Subcutaneous abdominal adipose tissue (tissue), 5 donors: ENCODE results near the gene PITHD1.
"Not testable (repeated sequence)": the region's sequence is repeated elsewhere in the genome, so short reads cannot be mapped to it uniquely, and the experiment has no call there.

Experiments
- H3K27ac ChIP-seq: one replicate; pipeline ENCODE4 v1.7.0; 2013; ENCODE audit warnings: low read depth, mild to moderate bottlenecking, inconsistent platforms, low read length, moderate library complexity
- H3K27me3 ChIP-seq, 5 donors: one replicate each; pipeline ENCODE4 v1.7.0; 2013; ENCODE audit warnings: low read length in 5 of 5, inconsistent platforms in 1 of 5; ENCODE audit not compliant: control insufficient read depth in 5 of 5, insufficient read depth in 4 of 5
- H3K36me3 ChIP-seq, 5 donors: one replicate each; pipeline ENCODE4 v1.7.0; 2013; ENCODE audit warnings: low read length in 5 of 5; ENCODE audit not compliant: control insufficient read depth in 5 of 5, insufficient read depth in 5 of 5
- H3K4me1 ChIP-seq, 5 donors: one replicate each; pipeline ENCODE4 v1.7.0; 2013; ENCODE audit warnings: low read length in 5 of 5, mild to moderate bottlenecking in 3 of 5, moderate library complexity in 1 of 5; ENCODE audit not compliant: control insufficient read depth in 5 of 5, insufficient read depth in 5 of 5
- H3K4me3 ChIP-seq, 5 donors: one replicate each; pipeline ENCODE4 v1.7.0; 2013; ENCODE audit warnings: low read length in 5 of 5, low read depth in 1 of 5
- H3K9ac ChIP-seq, 5 donors: one replicate each; pipeline ENCODE4 v1.7.0; 2013; ENCODE audit warnings: low read length in 5 of 5, mild to moderate bottlenecking in 4 of 5, moderate library complexity in 3 of 5
- H3K9me3 ChIP-seq, 5 donors: one replicate each; pipeline ENCODE4 v1.7.0; 2013; ENCODE audit warnings: low read length in 5 of 5; ENCODE audit not compliant: control insufficient read depth in 5 of 5
- donor health status: healthy.
- donor health status: healthy.
- donor health status: healthy.
- donor health status: healthy.
- donor health status: healthy.

The PITHD1 gene

DNA sequence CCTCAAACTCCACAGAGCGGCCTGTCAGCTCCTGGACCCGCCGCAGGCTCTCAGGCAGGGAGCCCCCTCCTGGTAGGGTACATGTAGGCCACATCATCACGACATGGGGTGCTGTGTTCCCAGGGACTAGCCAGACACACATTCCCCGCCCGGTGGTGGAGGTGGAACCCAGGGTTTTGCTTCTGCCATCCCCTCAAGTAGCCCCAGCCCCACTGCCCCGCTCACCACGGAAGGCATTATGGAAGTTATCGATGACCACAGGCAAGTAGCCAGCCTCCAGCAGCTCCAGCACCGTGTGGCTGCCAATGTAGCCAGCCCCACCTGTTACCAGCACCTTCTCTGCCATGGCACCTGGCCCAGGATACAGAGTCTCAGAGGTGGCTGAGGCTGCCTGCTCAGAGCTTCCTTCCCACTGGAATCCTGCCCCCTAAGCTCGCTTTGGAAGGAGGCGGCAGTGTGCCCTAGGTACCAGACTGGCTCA, 20.5 kb downstream of the PITHD1 start:
- no peak overlapping the region for H3K9ac ChIP-seq
- H3K27me3 ChIP-seq: no peaks in the 10 kb centered on the region
- H3K4me3 ChIP-seq: peak overlapping the region in 2 of 5 donors; percentile 73 to 79
- H3K4me1 ChIP-seq: peaks cover 0 to 30% (median 23%) of the 10 kb centered on the region in 5 donors
- peak overlapping the region; percentile 95 for H3K27ac ChIP-seq
- peaks cover 0 to 45% (median 29%) of the 10 kb centered on the region in 5 donors for H3K36me3 ChIP-seq
- no peaks in the 10 kb centered on the region for H3K9me3 ChIP-seq

DNA sequence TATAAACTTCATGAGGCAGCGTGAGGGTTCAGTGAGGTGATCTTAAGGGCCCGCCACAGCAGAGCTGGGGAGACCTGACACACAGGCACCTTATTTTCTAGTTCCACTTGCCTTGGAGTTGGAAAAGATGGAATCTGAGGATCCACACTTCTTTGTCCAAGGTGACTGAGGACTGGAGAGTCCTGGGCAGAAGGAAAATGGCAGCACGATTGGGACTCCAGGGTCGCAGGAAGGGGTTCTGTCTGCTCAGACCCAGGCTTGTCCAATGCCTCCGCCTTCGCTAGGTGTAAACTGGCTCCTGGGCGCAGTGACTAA, 21.0 kb downstream of the PITHD1 start:
- Histone ChIP-seq H3K36me3 (peaks cover 0 to 46% (median 30%) of the 10 kb centered on the region in 5 donors), H3K4me1 (peaks cover 0 to 32% (median 23%) of the 10 kb centered on the region in 5 donors), H3K9me3 (no peaks in the 10 kb centered on the region), H3K27ac (peak overlapping the region; percentile 95), H3K27me3 (no peaks in the 10 kb centered on the region), H3K9ac (peak overlapping the region in 3 of 5 donors; percentile 80 to 90 (median 85)), H3K4me3 (peak overlapping the region in 4 of 5 donors; percentile 73 to 87 (median 80))

DNA sequence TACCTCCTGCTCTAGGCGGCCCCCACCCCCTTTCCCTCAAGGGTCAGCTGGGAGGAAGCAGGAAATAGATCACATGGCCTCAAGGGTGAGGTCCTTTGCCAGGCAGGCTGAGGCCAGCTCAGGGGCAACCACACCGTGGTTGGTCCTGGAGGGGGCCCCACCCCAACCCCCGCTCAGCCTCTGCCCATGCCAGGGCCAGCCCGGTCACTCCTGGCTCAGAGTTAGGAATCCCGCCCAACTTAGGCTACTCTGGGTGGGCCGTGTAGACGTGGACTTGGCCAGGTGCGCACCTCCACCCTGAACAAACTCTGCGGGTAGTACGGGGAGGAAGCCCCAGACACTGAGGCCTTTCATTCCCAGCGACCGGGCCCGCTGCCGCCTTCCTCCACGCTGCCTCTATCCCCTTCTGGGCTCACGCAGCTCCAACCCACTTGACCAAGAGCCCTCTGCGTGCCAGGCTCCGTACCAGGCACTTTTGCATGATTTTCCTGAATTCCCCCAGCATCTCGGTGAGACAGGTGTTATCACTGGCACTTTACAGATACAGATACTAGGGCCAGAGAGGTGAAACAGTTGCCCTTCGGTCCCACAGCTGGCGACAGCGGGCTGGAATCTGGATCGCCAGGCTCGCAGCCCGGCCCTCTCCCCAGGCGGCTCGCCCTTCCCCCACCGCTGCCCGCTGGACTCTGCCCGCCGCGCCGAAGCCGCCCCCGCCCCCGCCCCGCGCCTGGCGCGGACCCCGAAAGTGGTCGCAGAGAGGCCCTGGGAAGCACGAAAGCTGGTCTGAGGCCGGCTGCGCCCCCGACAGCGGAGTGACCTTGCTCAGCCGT, 21.6 kb downstream of the PITHD1 start:
- peak overlapping the region; percentile 5 to 93 (median 85) for H3K9ac ChIP-seq
- H3K36me3 ChIP-seq: peaks cover 0 to 43% (median 27%) of the 10 kb centered on the region in 5 donors
- H3K27me3 ChIP-seq: no peaks in the 10 kb centered on the region
- peaks cover 0 to 36% (median 23%) of the 10 kb centered on the region in 5 donors for H3K4me1 ChIP-seq
- H3K9me3 ChIP-seq: no peaks in the 10 kb centered on the region
- H3K4me3 ChIP-seq: peak overlapping the region; percentile 67 to 87 (median 79)
- peak overlapping the region; percentile 95 for H3K27ac ChIP-seq

DNA sequence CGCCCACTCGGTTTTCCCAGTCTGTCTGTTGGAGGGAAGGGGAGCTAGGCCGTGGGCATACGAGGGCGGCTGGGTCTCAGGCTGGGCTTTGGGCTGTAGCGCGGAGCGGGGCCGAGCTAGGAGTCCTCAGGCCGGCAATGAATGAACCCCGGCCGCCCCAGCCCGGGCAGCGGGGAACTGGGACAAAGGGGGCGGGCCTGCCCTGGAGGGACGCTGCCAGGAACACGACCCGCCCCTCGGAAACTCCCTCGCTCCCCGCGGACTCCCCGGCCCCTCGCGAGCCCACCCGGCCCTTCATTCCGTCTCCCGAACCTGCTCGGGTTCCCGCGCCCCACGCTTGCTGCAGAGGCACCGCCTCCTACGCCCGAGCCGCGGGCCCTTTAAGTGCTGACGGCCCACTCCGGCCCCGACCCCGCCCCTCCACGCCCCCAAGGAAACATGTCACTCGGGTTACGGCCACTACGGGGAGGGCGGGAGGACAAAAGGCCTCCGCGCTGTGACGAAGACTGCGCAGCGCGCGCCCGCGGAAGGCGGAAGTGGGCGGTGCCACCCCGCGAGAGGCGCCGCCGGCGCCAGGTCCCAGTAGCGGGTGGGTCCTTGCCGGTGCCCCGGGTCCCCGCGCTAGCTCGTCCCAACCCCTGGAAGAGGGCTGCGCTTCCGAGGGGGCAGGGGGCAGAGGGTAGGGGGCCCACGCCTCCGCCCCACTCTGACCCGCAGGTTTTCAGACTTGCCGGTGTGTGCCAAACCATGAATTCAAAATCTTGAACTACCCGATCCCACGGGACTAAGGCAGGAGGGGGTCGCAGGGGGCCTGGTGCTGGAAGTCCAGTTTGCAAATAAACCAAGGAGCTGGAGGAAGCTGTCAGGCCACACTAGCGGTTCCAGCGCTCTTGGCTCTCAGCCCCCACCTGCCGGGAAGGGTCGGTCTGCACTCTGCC, 22.5 kb downstream of the PITHD1 start, which contains the start of gene GALE:
TSS of gene GALE (minus strand) at position 355 of the 938 bp plus-strand sequence. CDS start 1,747 bp downstream, outside the sequence.
- Histone ChIP-seq H3K4me1 (peaks cover 0 to 36% (median 23%) of the 10 kb centered on the region in 5 donors), H3K9ac (peak within 1 kb of the TSS; percentile 5 to 93 (median 85)), H3K27ac (peak within 1 kb of the TSS; percentile 95), H3K9me3 (no peaks in the 10 kb centered on the region), H3K27me3 (no peaks in the 10 kb centered on the region), H3K36me3 (peaks cover 0 to 38% (median 28%) of the 10 kb centered on the region in 5 donors), H3K4me3 (peak within 1 kb of the TSS; percentile 79 to 87 (median 82))

DNA sequence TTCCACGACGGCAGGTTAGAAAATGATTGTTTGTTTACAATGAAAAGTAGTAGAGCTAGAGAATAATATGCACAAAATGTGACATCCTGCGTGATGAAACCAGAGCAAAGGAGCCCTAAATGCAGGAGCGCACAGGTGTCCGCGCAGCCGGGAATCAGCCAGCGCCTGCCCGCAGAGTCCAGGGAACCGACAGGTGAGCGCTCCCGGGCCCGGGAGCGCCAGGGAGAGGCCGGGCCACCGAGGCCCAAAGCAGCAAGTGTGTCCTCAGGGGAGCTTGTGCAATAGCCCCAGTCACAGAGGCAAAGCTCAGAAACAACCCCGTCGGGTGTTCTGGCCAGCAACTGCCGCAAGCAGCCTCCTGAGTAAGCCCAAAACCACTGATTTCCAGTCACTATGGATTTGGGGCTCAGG, 23.1 kb downstream of the PITHD1 start:
- peaks cover 0 to 36% (median 23%) of the 10 kb centered on the region in 5 donors for H3K4me1 ChIP-seq
- no peaks in the 10 kb centered on the region for H3K9me3 ChIP-seq
- H3K27ac ChIP-seq: peak overlapping the region; percentile 95
- peak overlapping the region; percentile 79 to 87 (median 82) for H3K4me3 ChIP-seq
- peaks cover 0 to 32% (median 22%) of the 10 kb centered on the region in 5 donors for H3K36me3 ChIP-seq
- H3K9ac ChIP-seq: peak overlapping the region in 4 of 5 donors; percentile 80 to 93 (median 86)
- no peaks in the 10 kb centered on the region for H3K27me3 ChIP-seq

DNA sequence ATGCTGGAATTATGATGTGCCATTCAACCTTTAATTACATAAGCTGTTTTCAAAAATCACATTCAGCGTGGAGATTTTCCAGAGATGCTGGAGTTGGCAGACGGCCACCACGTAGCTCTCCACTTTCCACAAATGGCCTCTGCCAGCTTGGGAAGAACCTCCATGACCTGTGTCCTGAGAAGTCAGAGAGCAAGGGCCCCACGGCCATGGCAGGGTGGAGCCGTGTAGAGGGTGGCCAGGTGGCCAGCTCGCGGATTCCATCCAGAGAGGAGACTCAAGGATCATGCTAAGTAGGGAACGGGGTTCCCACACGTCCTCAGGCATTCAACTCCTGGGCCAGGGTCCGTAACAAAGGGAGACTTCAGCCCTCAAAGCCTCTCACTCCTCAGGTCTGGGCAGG, 23.7 kb downstream of the PITHD1 start:
- peak overlapping the region in 2 of 5 donors; percentile 82 to 93 for H3K9ac ChIP-seq

DNA sequence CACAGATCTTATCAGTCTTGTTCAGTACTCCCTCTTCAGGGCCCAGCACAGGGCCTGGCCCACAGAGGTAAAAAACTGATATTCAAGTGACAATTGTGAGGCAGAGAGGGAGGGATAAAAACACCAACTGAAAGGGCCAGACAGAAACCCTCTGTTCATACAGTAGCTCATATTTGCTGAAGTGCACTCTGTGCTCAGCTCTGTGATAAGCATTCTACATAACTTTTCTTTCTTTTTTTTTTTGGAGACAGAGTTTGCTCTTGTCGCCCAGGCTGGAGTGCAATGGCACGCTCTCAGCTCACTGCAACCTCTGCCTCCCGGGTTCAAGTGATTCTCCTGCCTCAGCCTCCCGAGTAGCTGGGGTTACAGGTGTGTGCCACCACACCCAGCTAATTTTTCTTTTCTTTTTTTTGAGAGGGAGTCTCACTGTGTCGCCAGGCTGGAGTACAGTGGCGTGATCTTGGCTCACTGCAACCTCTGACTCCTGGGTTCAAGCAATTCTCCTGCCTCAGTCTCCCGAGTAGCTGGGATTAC, 24.7 kb downstream of the PITHD1 start:
- not testable (repeated sequence) for H3K27ac ChIP-seq, H3K4me3 ChIP-seq, H3K9ac ChIP-seq, H3K27me3 ChIP-seq, H3K9me3 ChIP-seq
- peaks cover 0 to 39% (median 23%) of the 10 kb centered on the region in 5 donors for H3K4me1 ChIP-seq
- peaks cover 0 to 33% (median 25%) of the 10 kb centered on the region in 5 donors for H3K36me3 ChIP-seq

More for the DNA sequence above, 23.7 kb downstream of the PITHD1 start:
- Histone ChIP-seq H3K9me3 (no peaks in the 10 kb centered on the region), H3K4me1 (peaks cover 0 to 37% (median 23%) of the 10 kb centered on the region in 5 donors), H3K27me3 (no peaks in the 10 kb centered on the region), H3K36me3 (peaks cover 0 to 32% (median 22%) of the 10 kb centered on the region in 5 donors), H3K27ac (peak overlapping the region; percentile 95), H3K4me3 (peak overlapping the region in 2 of 5 donors; percentile 79 to 87)

DNA sequence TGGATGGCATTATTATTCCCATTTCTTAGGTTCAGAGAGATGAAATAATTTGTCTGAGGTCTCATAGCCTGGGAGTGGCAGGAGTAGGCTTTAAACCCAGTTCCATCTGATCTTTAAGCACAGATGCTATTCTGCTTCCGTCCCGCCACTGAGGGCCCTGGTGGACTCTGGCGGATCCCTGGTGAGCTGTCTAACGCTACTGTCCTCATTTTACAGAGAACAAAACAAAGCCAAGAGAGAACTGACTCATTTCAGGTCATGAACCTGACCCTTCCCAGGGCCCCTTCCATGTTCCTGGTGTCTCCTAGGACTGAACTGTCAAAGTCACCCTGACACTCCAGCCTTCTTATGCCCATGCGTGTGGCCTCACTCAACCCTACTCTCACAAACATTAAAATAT, 25.5 kb downstream of the PITHD1 start:
- H3K9me3 ChIP-seq: no peaks in the 10 kb centered on the region
- H3K27me3 ChIP-seq: no peaks in the 10 kb centered on the region
- H3K27ac ChIP-seq: no peak overlapping the region
- no peak overlapping the region for H3K9ac ChIP-seq
- peaks cover 0 to 33% (median 28%) of the 10 kb centered on the region in 5 donors for H3K36me3 ChIP-seq
- no peak overlapping the region for H3K4me3 ChIP-seq
- peaks cover 0 to 39% (median 23%) of the 10 kb centered on the region in 5 donors for H3K4me1 ChIP-seq

DNA sequence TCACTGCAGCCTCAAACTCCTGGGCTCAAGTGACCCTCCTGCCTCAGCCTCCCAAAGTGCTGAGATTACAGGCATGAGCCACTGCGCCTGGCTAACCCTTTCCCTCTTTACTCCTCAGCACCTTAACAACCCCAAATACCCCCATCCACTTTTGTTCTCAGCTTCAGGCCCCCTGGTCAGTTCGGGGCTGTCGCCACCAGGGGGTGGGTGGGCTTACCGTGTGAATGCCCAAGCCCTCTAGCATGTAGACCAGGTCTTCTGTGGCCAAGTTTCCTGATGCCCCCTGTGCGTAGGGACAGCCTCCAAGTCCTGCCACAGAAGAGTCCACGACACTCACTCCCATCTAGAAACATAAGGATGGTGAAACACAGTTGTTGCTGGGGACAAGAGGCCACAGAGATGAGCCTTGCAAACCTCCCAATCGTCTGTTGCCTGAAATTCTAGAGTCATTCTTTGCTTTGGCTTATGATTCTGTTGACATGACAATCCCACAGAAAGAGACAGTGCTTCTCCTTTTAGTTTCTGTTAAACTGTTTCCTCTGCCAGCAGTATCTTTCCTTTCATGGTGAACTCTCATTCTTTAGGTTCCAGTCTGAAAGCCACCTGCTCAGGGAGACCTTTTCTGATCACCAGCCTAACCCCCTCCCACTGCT, 26.1 kb downstream of the PITHD1 start:
- Histone ChIP-seq H3K9ac (no peak overlapping the region), H3K27ac (no peak overlapping the region)

More for the DNA sequence above, 26.1 kb downstream of the PITHD1 start:
- Histone ChIP-seq H3K27me3 (no peaks in the 10 kb centered on the region), H3K4me3 (no peak overlapping the region), H3K4me1 (peaks cover 0 to 33% (median 20%) of the 10 kb centered on the region in 5 donors), H3K9me3 (no peaks in the 10 kb centered on the region), H3K36me3 (peaks cover 0 to 33% (median 28%) of the 10 kb centered on the region in 5 donors)
